HG02610 (cell line): ENCODE data around the gene PODXL2.
"Not testable (repeated sequence)": the region's sequence is repeated elsewhere in the genome, so short reads cannot be mapped to it uniquely, and the experiment has no call there.

Source experiments
- ATAC-seq: cut with Tn5 transposase; IDR thresholded peaks from one replicate; pipeline ENCODE4 v1.9.1; 2021; ENCODE audit warnings: mild to moderate bottlenecking, moderate library complexity; ENCODE audit not compliant: unreplicated experiment

Gene PODXL2

GRCh38 chr3:127688416-127689265, 59.7 kb downstream of the PODXL2 start:
- ATAC-seq = no peak

DNA sequence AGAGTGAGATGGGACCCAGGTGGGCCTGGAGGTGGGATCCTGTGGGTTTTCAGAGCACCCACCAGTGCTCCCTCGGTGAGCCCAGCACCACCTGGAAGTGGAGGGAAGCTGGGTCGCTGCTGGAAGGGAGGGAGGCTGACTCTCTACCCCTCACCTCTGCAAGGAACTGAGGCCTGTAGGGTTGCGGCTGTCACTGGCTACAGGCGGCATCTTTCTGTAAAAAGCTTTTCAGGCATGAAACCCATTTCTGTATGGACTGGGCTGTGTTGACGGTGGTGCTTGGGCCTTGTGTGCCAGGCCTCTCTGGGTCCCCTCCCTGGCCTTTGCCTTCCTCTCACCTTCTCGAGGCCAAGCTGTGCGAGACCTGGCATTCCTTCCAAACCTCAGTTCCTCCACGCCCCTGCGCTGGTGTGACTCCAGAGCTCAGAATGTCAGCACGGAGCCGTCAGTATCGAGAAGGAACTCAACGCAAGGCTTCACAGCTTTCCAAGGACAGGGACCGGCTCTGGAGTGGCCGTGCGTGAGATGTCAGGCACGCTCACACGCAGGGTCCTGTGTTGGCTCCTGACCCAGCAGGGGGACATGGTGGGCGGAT, 60.4 kb downstream of the PODXL2 start:
- no peak for ATAC-seq

DNA sequence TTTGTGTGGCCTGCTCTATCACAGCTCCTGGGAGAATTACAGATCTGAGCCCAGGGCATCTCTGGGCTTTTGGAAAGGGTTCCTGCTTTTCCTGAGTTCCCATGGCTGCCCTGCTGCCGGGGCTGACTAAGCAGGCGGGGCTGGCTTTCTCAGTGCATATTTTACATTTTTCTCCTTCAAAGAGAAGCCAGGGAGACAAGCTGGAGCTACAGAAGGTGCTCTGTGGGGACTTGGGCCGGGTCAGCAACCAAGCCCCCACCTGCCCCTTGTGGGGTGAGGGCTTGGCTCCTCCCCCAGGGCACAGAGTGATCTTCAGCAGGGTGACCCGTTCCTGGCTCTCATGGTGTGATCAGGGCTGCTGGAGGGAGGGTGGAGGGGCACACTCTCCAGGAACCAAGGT, 61.1 kb downstream of the PODXL2 start:
- no peak for ATAC-seq

DNA sequence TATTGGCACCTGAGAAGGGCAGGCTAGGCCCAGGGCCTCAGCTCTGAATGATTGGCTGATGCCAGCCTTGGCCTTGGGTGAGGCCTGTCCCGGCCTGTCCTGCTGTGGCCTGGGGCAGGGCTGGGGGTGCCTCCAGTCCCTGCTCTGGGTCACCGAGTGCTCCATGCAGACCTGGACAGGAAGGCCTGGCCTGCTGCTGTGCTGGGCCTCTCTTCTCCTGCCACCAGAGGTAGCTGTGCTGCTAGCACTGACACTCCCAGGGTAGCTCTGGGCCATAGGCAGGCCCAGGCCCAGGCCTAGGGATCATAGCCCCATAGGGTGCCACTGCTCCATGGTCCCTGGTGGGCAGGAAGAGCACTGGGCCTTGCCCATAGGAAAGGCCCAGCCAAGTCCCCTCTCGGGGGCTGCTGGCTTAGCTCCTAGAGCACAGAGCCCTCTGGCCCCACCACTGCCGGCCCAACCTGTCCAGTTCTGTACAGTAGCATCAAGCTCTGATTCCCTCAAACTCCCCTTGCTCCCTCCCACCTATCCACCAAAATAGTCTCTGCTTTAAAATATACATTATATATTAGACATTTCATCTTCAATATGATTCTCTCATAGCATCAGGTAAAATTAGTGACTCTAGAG, 62.0 kb downstream of the PODXL2 start:
- no peak for ATAC-seq

DNA sequence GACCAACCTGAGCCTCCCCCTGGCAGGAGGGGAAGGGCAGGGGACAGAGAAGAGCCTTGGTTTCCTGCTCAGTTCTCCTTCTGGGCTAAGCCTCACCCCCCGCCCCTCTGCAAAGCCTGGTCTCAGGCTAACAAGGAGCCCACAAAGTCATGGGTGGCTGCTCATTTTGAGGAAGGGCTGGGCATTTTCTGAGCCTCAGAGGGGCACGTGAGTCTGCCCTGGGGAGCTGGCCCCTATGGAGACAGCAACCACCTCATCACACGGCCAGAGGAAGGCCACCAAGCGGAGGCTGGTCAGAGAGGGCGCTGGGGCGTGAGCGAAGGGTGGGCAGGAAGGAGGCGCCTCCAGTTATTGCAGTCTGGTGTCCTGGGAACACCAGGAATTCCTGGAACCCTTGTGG, 62.5 kb downstream of the PODXL2 start:
- ATAC-seq = no peak

DNA sequence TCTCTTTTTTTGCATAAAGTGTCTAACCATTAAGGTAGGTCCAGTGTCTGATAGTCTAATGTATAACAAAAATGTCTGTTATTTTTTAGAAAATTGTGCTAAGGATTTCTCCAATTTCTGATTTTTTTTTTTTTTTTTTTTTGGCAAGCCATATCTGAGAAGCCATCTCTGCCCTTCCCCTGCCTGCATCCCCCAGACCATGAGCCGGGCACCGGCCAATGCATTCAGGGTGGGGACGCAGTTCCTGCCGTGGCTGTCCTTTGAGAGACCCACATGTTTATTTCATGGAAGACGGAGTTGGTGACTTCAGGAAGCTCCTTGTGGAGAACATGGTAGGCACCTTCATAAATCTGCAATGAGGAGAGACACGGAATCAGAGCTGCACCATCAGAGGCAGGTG, 63.0 kb downstream of the PODXL2 start:
- no peak for ATAC-seq

- ATAC-seq = no peak
Measured at GRCh38 chr3:127692501-127693335, 63.7 kb downstream of the PODXL2 start.

GRCh38 chr3:127693336-127693843, 64.4 kb downstream of the PODXL2 start:
- no peak for ATAC-seq

DNA sequence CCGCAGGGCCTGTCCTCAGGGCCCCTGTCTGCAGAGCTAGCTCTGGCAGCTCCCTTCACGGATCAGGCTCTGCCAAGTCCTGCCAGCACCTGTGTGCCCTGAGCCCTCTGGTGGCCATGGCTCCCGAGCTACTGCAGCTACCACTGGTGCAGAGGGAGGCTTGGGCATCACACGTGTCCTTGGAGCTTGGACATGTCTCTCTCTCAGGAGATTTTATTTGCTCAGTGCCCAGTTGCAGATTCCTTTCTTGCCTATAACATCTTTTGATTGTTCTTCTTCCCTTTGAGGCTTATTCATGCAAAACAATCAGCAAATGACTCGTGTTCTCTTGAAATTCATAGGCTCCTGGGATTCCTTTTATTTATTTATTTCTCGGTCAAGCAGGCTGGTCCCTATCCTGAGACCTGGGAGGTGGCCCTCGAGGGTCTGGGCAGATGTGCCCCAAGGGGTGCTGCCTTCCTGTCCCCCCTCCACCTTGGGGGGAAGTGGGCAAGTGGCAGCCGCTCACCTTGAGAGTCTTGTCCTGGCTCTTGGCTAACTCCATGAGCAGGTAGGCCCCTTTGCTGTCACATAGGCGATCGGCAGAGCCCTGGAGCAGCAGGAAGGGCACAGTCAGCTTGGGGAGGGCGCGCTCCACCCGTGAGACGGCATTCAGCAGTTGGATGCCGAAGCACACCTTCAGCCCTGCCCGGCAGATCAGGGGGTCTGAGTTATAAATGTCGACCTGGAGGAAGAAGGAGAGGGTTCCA, 65.7 kb downstream of the PODXL2 start:
- ATAC-seq = no peak

- peak; percentile 59 for ATAC-seq
Measured at GRCh38 chr3:127697551-127698240, 68.7 kb downstream of the PODXL2 start.

DNA sequence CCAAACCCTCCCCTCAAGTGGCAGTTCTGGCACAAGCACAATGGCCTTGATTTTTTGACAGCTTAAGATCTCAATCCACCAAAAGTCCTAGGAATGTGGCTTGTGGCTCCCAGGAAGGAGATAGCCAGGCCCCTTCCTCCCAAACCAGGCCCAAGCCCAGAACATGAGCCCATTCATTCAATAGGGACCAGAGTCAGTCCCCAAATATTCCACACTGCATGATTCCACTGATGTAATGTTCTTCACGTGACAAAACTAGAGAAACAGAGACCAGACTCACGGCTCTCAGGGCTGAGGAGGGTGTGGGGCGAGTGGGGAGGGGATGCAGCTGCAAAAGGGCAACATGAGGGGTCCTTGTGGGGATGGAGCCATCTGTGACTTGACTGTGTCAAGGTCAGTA, 69.3 kb downstream of the PODXL2 start:
- ATAC-seq = no peak

- no peak for ATAC-seq
Measured at GRCh38 chr3:127698691-127699415, 69.9 kb downstream of the PODXL2 start.

- no peak for ATAC-seq
Measured at GRCh38 chr3:127699416-127700300, 70.7 kb downstream of the PODXL2 start.

DNA sequence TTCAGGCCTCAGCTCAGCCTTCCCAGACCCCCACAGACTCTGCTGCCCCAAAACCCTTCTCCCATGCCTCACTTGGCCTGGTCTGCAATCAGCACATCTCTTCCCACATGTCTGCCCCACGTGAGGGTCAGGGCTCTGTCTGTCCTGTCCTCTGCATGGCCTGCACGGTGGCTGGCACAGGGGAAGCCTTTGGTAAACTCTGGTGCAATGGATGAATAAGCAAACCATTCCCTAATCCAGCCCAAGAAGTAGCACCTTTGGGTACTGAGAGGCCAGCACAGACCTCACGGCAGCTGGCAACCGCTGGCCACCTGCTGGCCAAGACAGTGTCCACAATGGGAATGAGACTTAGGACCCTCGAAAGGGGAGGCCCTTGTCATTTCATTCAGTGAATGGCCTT, 71.4 kb downstream of the PODXL2 start:
- ATAC-seq = no peak

DNA sequence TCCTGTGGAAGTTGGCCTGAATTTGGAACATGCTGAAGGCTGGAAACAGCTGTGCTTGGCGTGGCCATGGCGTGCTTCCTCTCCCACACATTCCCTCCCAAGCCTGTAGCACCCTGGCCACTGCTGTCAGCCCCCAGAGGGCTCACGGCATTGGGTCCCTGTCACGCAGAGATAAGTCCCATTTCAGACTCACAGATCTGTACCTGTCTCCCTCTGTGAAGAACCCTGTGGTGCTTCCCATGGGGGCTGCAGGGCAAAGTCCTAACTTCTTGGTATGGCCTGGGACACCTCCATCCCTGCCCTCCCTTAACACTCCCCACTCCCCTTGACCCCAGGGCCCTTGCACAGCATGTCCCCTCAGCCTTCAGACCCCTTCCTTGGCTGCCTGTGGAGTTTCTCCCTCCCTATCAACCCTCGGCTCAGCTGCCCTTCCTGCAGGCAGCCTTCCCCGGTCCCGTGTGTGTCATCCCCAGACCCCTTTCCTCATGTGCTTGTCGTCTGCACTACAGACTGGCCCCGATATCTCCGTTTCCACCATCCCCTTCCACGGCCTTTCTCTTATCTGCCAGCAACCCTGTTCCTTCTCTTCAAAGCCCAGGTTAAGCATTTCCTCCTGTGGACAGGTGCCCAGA, 72.4 kb downstream of the PODXL2 start:
- ATAC-seq = no peak

GRCh38 chr3:127702151-127702578, 73.2 kb downstream of the PODXL2 start:
- ATAC-seq = no peak

GRCh38 chr3:127704840-127705239, 75.9 kb downstream of the PODXL2 start:
- not testable (repeated sequence) for ATAC-seq

- no peak for ATAC-seq
Measured at GRCh38 chr3:127706312-127706711, 77.3 kb downstream of the PODXL2 start.
